GM21529 (cell line): ENCODE data around the gene CT47C1.

Experiments used
- ATAC-seq: cut with Tn5 transposase; IDR thresholded peaks from one replicate; pipeline ENCODE4 v1.9.1; 2021; ENCODE audit not compliant: unreplicated experiment

Gene CT47C1

GRCh38 chrX:119073200-119073905 lies 560 bp downstream of the CT47C1 start:
- no peak for ATAC-seq

GRCh38 chrX:119073911-119074310 lies 1.1 kb downstream of the CT47C1 start:
- no peak for ATAC-seq

GRCh38 chrX:119075270-119076025 lies 2.7 kb downstream of the CT47C1 start:
- no peak for ATAC-seq

- no peak for ATAC-seq
Observed at GRCh38 chrX:119082278-119082677, 9.5 kb downstream of the CT47C1 start.

GRCh38 chrX:119084766-119085165 lies 12.0 kb downstream of the CT47C1 start:
- no peak for ATAC-seq

GRCh38 chrX:119087121-119087520 lies 14.3 kb downstream of the CT47C1 start:
- ATAC-seq: no peak

- no peak for ATAC-seq
Observed at GRCh38 chrX:119089619-119090018, 16.8 kb downstream of the CT47C1 start.

- ATAC-seq: no peak
Observed at GRCh38 chrX:119090627-119091026, 17.8 kb downstream of the CT47C1 start.

GRCh38 chrX:119093991-119094735 lies 21.4 kb downstream of the CT47C1 start:
- ATAC-seq: no peak

- no peak for ATAC-seq
Observed at GRCh38 chrX:119094819-119095218, 22.0 kb downstream of the CT47C1 start.

GRCh38 chrX:119095936-119096335 lies 23.1 kb downstream of the CT47C1 start:
- ATAC-seq: no peak

- ATAC-seq: no peak
Observed at GRCh38 chrX:119101168-119101567, 28.4 kb downstream of the CT47C1 start.

- ATAC-seq: no peak
Observed at GRCh38 chrX:119105826-119106225, 33.0 kb downstream of the CT47C1 start.

GRCh38 chrX:119107206-119107605 lies 34.4 kb downstream of the CT47C1 start:
- ATAC-seq: no peak

- peak; percentile 98 for ATAC-seq
Observed at GRCh38 chrX:119118780-119119395, 46.1 kb downstream of the CT47C1 start.

GRCh38 chrX:119121341-119121740 lies 48.5 kb downstream of the CT47C1 start:
- no peak for ATAC-seq
